Activated CD4-positive, alpha-beta T cell treated with anti-CD3 and anti-CD28 coated beads, Interleukin-2, amount 50 U/mL, for 1 hour (primary cell): ENCODE results near the gene CDH23.

Experiments used
- DNase-seq: peaks from one replicate; pipeline ENCODE4 v3.0.0-alpha.2; 2020

CDH23 gene

GRCh38 chr10:71647526-71648253, 251.0 kb downstream of the CDH23 start:
- no peak for DNase-seq

- DNase-seq = no peak
Observed at GRCh38 chr10:71648254-71648932, 251.7 kb downstream of the CDH23 start.

- no peak for DNase-seq
Observed at GRCh38 chr10:71648933-71649320, 252.2 kb downstream of the CDH23 start.

GRCh38 chr10:71649631-71650030, 252.9 kb downstream of the CDH23 start:
- no peak for DNase-seq

- DNase-seq = no peak
Observed at GRCh38 chr10:71650397-71650796, 253.7 kb downstream of the CDH23 start.

- DNase-seq = no peak
Observed at GRCh38 chr10:71651428-71651827, 254.7 kb downstream of the CDH23 start.

- DNase-seq = no peak
Observed at GRCh38 chr10:71651928-71652327, 255.2 kb downstream of the CDH23 start.

- DNase-seq = no peak
Observed at GRCh38 chr10:71653044-71653443, 256.3 kb downstream of the CDH23 start.

- DNase-seq = no peak
Observed at GRCh38 chr10:71656220-71656619, 259.5 kb downstream of the CDH23 start.

- no peak for DNase-seq
Observed at GRCh38 chr10:71657604-71658466, 261.1 kb downstream of the CDH23 start.

- no peak for DNase-seq
Observed at GRCh38 chr10:71658467-71658745, 261.7 kb downstream of the CDH23 start.

- no peak for DNase-seq
Observed at GRCh38 chr10:71659111-71659634, 262.5 kb downstream of the CDH23 start.

- DNase-seq = no peak
Observed at GRCh38 chr10:71659737-71660136, 263.0 kb downstream of the CDH23 start.

GRCh38 chr10:71660313-71660712, 263.6 kb downstream of the CDH23 start:
- DNase-seq = no peak

- no peak for DNase-seq
Observed at GRCh38 chr10:71661060-71661622, 264.4 kb downstream of the CDH23 start.

- no peak for DNase-seq
Observed at GRCh38 chr10:71661779-71662336, 265.1 kb downstream of the CDH23 start.

GRCh38 chr10:71663311-71663710, 266.6 kb downstream of the CDH23 start:
- no peak for DNase-seq

GRCh38 chr10:71664585-71664984, 267.9 kb downstream of the CDH23 start:
- no peak for DNase-seq

GRCh38 chr10:71665456-71665855, 268.7 kb downstream of the CDH23 start:
- no peak for DNase-seq

GRCh38 chr10:71666639-71667386, 270.1 kb downstream of the CDH23 start:
- no peak for DNase-seq

- no peak for DNase-seq
Observed at GRCh38 chr10:71667387-71667752, 270.6 kb downstream of the CDH23 start.
